Stimulated activated naive B cell treated with anti-CD40 and anti-IgM and Interleukin-4, amounts not matched to agents 10 μg/mL and 1 μg/mL and 100 μg/mL, for 72 hours (primary cell): ENCODE data around the gene SCMH1.
A peak's percentile ranks its signal among the peaks of the same experiment; 100 is the strongest.

Source experiments
- ATAC-seq, 2 donors: fragments of 150-1000 bp; cut with Tn5 transposase; replicated peaks; 2 replicates each; pipeline ENCODE4 v1.10.0; 2021; ENCODE audit warnings: moderate library complexity in 1 of 2
- DNase-seq: peaks from one replicate; pipeline ENCODE4 v3.0.0; 2021
- H3K27ac Mint-ChIP-seq: one replicate; pipeline ENCODE4 v1.8.0; 2022; ENCODE audit warnings: mild to moderate bottlenecking, mixed read lengths
- H3K27me3 Mint-ChIP-seq, 2 donors: one replicate each; pipeline ENCODE4 v1.8.0; 2022; ENCODE audit warnings: mixed read lengths in 2 of 2
- H3K36me3 Mint-ChIP-seq, 2 donors: one replicate each; pipeline ENCODE4 v1.8.0; 2022; ENCODE audit warnings: mixed read lengths in 2 of 2, mild to moderate bottlenecking in 1 of 2
- H3K4me1 Mint-ChIP-seq, 2 donors: one replicate each; pipeline ENCODE4 v1.8.0; 2022; ENCODE audit warnings: mixed read lengths in 2 of 2, mild to moderate bottlenecking in 1 of 2
- H3K4me3 Mint-ChIP-seq, 2 donors: one replicate each; pipeline ENCODE4 v1.8.0; 2022; ENCODE audit warnings: mild to moderate bottlenecking in 2 of 2, mixed read lengths in 2 of 2, moderate library complexity in 1 of 2
- H3K9me3 Mint-ChIP-seq, 2 donors: one replicate each; pipeline ENCODE4 v1.8.0; 2022; ENCODE audit warnings: mixed read lengths in 2 of 2, mild to moderate bottlenecking in 1 of 2

The SCMH1 gene

GRCh38 chr1:40984531-40984930 is 257.6 kb downstream of the SCMH1 start:
- Mint-ChIP-seq H3K36me3 (peaks cover 46 to 65% of the 10 kb centered on the region in 2 donors), H3K4me3 (no peak overlapping the region), H3K4me1 (peaks cover 16 to 29% of the 10 kb centered on the region in 2 donors), H3K9me3 (no peaks in the 10 kb centered on the region), H3K27ac (no peak overlapping the region), H3K27me3 (no peaks in the 10 kb centered on the region)
- no peak for ATAC-seq
- no peak for DNase-seq

DNA sequence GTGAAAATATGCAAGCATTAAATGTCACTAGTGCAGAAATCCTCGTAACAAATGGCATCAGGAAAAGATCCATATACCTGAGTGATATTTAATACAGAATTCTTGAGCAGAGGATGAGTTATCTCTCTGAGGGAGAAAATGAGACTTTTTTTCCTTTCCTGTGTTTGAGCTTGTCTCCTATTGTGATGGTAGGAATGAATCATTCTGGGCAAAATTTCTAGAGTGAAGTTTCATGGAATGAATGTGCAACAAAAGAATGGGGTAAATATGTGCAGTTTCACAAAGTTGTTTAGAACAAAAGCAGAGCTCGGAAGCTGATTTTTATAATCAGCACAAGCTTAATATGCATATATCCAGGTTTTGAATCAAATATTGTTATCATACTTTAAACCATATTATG is 258.0 kb downstream of the SCMH1 start:
- H3K4me1 Mint-ChIP-seq, result peaks cover 16 to 33% of the 10 kb centered on the region in 2 donors

DNA sequence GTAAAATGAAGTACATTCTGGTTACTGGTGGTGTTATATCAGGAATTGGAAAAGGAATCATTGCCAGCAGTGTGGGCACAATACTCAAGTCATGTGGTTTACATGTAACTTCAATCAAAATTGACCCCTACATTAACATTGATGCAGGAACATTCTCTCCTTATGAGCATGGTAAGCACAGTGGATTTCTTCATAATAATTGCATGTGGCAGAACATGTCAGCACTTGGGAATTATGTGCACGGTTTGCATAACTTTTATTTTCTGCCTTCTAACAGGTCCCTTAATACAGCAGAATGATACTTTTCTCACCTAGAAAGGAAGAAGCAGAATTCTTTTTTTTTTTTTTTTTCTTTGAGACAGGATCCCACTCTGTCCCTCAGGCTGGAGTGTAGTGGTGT is 258.8 kb downstream of the SCMH1 start:
- Mint-ChIP-seq H3K9me3 (no peaks in the 10 kb centered on the region), H3K4me1 (peaks cover 19 to 38% of the 10 kb centered on the region in 2 donors)

More for the DNA sequence above, 258.0 kb downstream of the SCMH1 start:
- no peaks in the 10 kb centered on the region for H3K9me3 Mint-ChIP-seq
- H3K27ac Mint-ChIP-seq, result no peak overlapping the region
- DNase-seq (no peak), ATAC-seq (no peak)
- H3K36me3 Mint-ChIP-seq, result peaks cover 43 to 60% of the 10 kb centered on the region in 2 donors
- H3K27me3 Mint-ChIP-seq, result no peaks in the 10 kb centered on the region
- no peak overlapping the region for H3K4me3 Mint-ChIP-seq

GRCh38 chr1:40982721-40983120 is 259.4 kb downstream of the SCMH1 start:
- DNase-seq, result no peak
- no peak for ATAC-seq
- peaks cover 19 to 38% of the 10 kb centered on the region in 2 donors for H3K4me1 Mint-ChIP-seq
- no peak overlapping the region for H3K27ac Mint-ChIP-seq
- no peaks in the 10 kb centered on the region for H3K27me3 Mint-ChIP-seq
- no peaks in the 10 kb centered on the region for H3K9me3 Mint-ChIP-seq
- H3K36me3 Mint-ChIP-seq, result peaks cover 35 to 47% of the 10 kb centered on the region in 2 donors
- H3K4me3 Mint-ChIP-seq, result no peak overlapping the region

More for the DNA sequence above, 258.8 kb downstream of the SCMH1 start:
- ATAC-seq (no peak), DNase-seq (no peak)
- H3K27ac Mint-ChIP-seq, result no peak overlapping the region
- peaks cover 35 to 53% of the 10 kb centered on the region in 2 donors for H3K36me3 Mint-ChIP-seq
- H3K27me3 Mint-ChIP-seq, result no peaks in the 10 kb centered on the region
- no peak overlapping the region for H3K4me3 Mint-ChIP-seq

GRCh38 chr1:40981691-40982448 is 260.2 kb downstream of the SCMH1 start:
- DNase-seq, result no peak
- peak overlapping the region in 1 of 2 donors; percentile 52 for H3K4me3 Mint-ChIP-seq
- ATAC-seq, result no peak
- H3K9me3 Mint-ChIP-seq, result no peaks in the 10 kb centered on the region
- no peak overlapping the region for H3K27ac Mint-ChIP-seq
- peaks cover 35 to 40% of the 10 kb centered on the region in 2 donors for H3K36me3 Mint-ChIP-seq
- no peaks in the 10 kb centered on the region for H3K27me3 Mint-ChIP-seq
- peaks cover 19 to 38% of the 10 kb centered on the region in 2 donors for H3K4me1 Mint-ChIP-seq

DNA sequence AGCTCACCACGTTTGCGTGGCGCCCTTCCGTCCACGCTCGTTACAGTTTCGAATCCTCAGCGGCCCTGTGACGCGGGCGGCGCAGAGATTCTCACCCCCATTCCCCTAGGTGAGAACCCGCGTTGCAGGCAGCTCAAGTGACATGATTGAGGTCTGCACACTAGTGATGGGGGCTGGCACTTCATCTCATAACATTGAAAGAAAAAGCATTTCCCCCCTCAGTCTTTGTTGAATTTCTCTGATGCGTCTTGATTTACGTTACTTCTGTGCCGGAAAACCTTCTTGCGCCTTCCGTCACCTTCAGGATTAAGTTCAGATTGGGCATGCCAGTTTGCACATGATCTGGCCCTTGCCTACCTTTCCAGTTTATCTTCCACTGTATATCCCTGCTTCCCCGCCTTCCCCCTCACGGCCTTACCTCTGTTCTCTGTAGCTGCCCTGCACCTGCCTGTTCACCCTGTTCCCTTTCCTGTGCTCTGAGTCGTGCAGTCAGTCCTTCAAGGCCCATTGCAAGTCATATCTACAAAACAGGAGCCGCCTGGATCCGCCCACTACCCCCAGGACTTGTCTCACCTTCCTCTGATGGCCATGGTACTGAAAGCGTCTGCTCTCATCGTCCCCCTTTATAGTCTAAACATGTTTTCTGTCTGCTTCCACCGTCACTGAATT is 261.5 kb downstream of the SCMH1 start:
- peak overlapping the region; percentile 89 to 94 for H3K4me3 Mint-ChIP-seq
- peaks cover 18 to 38% of the 10 kb centered on the region in 2 donors for H3K4me1 Mint-ChIP-seq
- DNase-seq (peak; percentile 20), ATAC-seq (peak; percentile 8 to 24)
- H3K27me3 Mint-ChIP-seq, result no peaks in the 10 kb centered on the region
- peaks cover 25 to 31% of the 10 kb centered on the region in 2 donors for H3K36me3 Mint-ChIP-seq
- H3K27ac Mint-ChIP-seq, result peak overlapping the region; percentile 94
- H3K9me3 Mint-ChIP-seq, result no peaks in the 10 kb centered on the region

GRCh38 chr1:40980068-40980452 is 262.0 kb downstream of the SCMH1 start:
- no peaks in the 10 kb centered on the region for H3K9me3 Mint-ChIP-seq
- H3K27ac Mint-ChIP-seq, result peak overlapping the region; percentile 94
- peak; percentile 30 for DNase-seq
- peak; percentile 26 to 29 for ATAC-seq
- H3K36me3 Mint-ChIP-seq, result peaks cover 22 to 26% of the 10 kb centered on the region in 2 donors
- no peaks in the 10 kb centered on the region for H3K27me3 Mint-ChIP-seq
- peaks cover 18 to 39% of the 10 kb centered on the region in 2 donors for H3K4me1 Mint-ChIP-seq
- H3K4me3 Mint-ChIP-seq, result peak overlapping the region; percentile 89 to 94

- no peaks in the 10 kb centered on the region for H3K9me3 Mint-ChIP-seq
- peak within 1 kb of the TSS; percentile 99 for H3K27ac Mint-ChIP-seq
- H3K4me1 Mint-ChIP-seq, result peaks cover 18 to 41% of the 10 kb centered on the region in 2 donors
- H3K4me3 Mint-ChIP-seq, result peak within 1 kb of the TSS; percentile 92 to 94
- peak; percentile 87 to 89 for ATAC-seq
- H3K27me3 Mint-ChIP-seq, result no peaks in the 10 kb centered on the region
- peaks cover 22 to 23% of the 10 kb centered on the region in 2 donors for H3K36me3 Mint-ChIP-seq
- DNase-seq, result peak; percentile 91
These were observed 262.7 kb downstream of the SCMH1 start, which contains the start of gene CTPS1 for GRCh38 chr1:40979241-40980067. TSS of gene CTPS1 (plus strand) at chr1:40979696. CDS start at chr1:40983291, 3,595 bp downstream.

- H3K4me1 Mint-ChIP-seq, result peaks cover 23 to 47% of the 10 kb centered on the region in 2 donors
- DNase-seq (no peak), ATAC-seq (no peak)
- peak overlapping the region; percentile 99 for H3K27ac Mint-ChIP-seq
- H3K27me3 Mint-ChIP-seq, result no peaks in the 10 kb centered on the region
- peak overlapping the region; percentile 92 to 93 for H3K4me3 Mint-ChIP-seq
- peaks cover 19% of the 10 kb centered on the region in 2 donors for H3K36me3 Mint-ChIP-seq
- no peaks in the 10 kb centered on the region for H3K9me3 Mint-ChIP-seq
These were observed 263.2 kb downstream of the SCMH1 start for GRCh38 chr1:40978886-40979240.

GRCh38 chr1:40977716-40978115 is 264.4 kb downstream of the SCMH1 start:
- H3K9me3 Mint-ChIP-seq, result no peaks in the 10 kb centered on the region
- H3K27ac Mint-ChIP-seq, result no peak overlapping the region
- DNase-seq (no peak), ATAC-seq (no peak)
- no peak overlapping the region for H3K4me3 Mint-ChIP-seq
- no peaks in the 10 kb centered on the region for H3K27me3 Mint-ChIP-seq
- H3K4me1 Mint-ChIP-seq, result peaks cover 26 to 53% of the 10 kb centered on the region in 2 donors
- peaks cover 16% of the 10 kb centered on the region in 2 donors for H3K36me3 Mint-ChIP-seq
